GM18526 (cell line): ENCODE results near the gene CHPF.

Experiments used
- POLR2A ChIP-seq: IDR thresholded peaks from 3 replicates; pipeline ENCODE4 v1.6.1; 2011; ENCODE audit not compliant: insufficient read length; ENCODE audit errors: extremely low read depth

CHPF gene

DNA sequence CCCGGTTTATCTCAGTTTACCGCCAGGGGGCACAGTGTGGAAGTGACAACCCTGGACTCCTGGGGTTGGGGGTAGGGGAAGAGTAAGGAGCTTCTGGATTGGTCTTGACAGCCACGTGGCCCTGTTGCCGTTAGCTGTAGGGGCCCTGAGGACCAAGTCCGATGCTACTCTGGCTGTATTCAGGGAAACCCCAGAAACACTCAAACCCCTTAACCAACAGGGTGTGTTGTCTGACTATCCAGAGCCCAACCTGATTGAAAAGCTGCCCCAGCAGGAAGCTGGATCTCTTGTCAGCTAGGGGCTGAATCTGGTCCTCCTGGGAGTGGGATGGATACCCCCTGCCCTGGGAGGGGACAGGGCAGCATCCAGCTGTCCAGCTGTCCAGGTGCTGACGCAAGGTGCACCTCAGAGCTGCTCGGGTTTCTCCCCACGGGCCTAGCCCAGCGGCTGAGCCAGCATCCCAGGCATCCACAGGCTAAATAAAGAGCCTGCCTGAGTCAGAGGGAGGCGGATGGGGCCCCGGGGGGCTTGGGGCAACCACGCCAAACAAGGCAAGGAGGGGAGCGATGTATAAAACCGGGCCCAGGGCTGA lies 48.0 kb downstream of the CHPF start:
- TF ChIP-seq POLR2A = no peak

DNA sequence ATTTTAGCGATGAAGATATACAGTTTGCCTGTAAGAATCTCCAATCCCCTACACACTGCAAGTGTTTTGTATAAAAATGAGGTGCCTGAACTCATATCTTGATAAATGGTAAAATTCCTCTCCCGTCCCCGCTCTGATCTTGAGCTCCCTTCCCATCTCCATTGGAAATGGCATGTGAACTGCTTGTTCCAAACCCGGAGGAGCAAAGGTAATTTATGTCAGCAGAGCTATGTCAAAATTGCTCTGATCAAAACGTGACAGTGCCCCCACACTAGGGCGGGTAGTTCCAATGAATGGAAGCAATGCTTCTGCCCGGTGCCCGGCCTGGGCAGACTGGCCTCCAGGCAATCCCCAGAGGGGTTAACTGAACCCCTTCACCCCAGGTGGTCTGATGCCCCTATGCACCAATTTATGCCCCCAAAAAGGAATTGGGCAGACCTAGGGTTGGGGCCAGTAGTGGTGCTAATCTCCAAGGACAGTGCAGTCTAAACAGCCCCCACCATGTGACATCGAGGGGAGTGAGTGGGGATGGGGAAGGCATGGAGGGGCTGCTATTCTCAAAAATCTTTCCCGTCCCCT lies 48.6 kb downstream of the CHPF start:
- TF ChIP-seq POLR2A = no peak

DNA sequence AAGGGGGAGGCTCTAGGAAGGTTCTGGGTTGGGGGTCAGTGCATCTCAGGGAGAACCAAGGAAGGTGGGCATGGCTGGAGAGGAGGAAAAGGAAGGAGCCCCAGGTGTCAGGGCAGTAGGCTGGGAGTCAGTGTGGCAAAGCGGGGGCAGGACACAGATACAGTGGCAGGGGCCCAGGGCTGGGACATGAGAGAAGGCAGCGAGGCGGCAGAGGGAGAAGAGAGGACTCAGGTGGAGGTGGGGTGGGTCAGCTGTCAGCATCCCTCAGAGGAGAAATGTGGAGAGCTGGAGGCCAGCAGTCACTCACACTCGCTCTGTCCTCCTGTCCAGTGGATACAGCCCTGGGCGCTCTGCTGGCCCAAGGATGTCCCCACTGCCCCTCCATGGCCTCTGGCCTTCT lies 50.5 kb downstream of the CHPF start:
- no peak for TF ChIP-seq POLR2A

DNA sequence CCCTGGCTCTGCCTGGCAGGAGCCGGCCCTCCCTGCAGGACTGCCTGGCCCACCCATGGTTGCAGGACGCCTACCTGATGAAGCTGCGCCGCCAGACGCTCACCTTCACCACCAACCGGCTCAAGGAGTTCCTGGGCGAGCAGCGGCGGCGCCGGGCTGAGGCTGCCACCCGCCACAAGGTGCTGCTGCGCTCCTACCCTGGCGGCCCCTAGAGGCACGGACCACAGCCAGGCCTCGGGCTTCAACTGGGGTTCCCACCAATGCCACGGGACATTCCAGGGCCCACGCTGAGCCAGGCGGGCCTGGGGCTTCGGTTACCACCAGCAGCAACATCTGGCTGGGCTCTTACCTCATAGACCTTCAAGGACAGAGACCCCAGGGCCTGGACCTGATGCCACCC lies 51.0 kb downstream of the CHPF start:
- TF ChIP-seq POLR2A = no peak

DNA sequence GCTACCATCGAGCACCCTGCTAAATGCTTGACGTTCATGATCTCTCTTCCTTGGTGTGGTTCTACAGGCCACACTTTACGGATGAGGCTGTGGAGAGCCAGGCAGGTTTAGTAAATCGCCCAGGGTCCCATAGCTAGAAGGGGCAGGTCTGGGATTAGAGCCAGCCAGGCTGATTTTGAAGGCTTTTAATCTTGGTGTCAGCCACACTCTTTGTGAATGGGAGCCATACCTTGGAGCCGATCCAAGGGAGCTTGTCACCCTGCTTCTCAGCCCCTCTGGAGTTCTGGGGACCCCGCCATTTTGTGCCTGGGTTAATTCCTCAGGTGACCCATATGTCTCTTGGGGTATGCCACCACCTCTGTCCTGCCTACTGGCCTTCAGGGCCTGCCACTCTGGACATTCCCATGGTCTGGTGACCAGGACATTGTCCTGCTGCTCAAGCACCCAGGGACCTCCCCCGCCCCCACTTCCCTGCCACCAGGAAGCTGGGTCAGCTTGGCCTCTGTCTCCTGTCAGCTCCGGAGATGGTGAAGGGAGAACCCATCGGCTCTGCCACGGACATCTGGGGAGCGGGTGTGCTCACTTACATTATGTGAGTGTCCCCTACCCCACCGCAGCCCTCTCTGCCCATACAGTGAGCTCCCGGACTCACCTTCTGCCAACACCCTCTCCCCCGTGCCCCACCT lies 52.2 kb downstream of the CHPF start:
- TF ChIP-seq POLR2A = no peak

DNA sequence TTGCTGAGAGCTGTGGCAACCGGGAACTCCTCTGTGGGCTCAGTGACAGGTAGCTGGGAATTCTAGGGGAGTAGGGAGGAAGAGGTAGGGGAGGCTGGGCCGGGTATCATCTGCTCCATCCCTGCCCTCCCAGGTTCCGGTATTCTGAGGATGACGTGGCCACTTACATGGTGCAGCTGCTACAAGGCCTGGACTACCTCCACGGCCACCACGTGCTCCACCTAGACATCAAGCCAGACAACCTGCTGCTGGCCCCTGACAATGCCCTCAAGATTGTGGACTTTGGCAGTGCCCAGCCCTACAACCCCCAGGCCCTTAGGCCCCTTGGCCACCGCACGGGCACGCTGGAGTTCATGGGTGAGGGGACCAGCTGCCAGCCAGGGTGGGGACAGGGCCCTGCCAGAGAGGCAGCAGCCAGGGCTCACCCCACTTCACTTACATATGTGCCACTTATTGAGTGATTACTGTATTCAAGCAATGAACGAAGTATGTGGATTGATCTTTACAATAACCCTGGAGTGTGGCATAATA lies 52.9 kb downstream of the CHPF start:
- no peak for TF ChIP-seq POLR2A

DNA sequence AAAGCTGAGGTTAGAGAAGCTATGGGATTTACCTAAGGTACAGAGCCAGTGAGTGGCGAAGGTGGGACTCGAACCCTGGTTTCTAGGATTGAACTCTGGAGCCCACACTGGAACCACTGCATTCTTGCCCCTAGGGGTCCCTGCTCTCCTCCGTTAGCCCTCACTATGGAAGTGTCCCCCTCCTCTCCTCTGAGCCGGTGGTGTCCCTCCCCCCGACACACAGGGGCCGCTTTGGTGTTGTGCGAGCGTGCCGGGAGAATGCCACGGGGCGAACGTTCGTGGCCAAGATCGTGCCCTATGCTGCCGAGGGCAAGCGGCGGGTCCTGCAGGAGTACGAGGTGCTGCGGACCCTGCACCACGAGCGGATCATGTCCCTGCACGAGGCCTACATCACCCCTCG lies 53.4 kb downstream of the CHPF start:
- TF ChIP-seq POLR2A = no peak

DNA sequence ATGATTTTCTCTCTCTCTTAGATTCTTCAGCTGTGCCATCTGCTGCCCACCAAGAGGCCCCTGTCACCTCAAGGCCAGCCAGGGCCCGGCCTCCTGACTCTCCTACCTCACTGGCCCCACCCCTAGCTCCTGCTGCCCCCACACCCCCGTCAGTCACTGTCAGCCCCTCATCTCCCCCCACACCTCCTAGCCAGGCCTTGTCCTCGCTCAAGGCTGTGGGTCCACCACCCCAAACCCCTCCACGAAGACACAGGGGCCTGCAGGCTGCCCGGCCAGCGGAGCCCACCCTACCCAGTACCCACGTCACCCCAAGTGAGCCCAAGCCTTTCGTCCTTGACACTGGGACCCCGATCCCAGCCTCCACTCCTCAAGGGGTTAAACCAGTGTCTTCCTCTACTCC lies 54.3 kb downstream of the CHPF start:
- no peak for TF ChIP-seq POLR2A
